ENCODE measurements around the gene HSH2D. TPM values are rescaled to one million over a fixed set of nuclear protein-coding genes. Genes with fewer than 3 reads are reported as not detected.
"Not testable (repeated sequence)": the region's sequence is repeated elsewhere in the genome, so short reads cannot be mapped to it uniquely, and the experiment has no call there.

The HSH2D gene
- polyA plus RNA-seq, 10 donors, result 0.07 to 1.3 (median 0.37) TPM

- DNase-seq, result not testable (repeated sequence)
Observed at GRCh38 chr19:16119075-16119857, 24.2 kb upstream of the HSH2D start.

- DNase-seq, result no peak
Observed at GRCh38 chr19:16121141-16121540, 22.3 kb upstream of the HSH2D start.

GRCh38 chr19:16121967-16122366 lies 21.5 kb upstream of the HSH2D start:
- DNase-seq, result no peak

DNA sequence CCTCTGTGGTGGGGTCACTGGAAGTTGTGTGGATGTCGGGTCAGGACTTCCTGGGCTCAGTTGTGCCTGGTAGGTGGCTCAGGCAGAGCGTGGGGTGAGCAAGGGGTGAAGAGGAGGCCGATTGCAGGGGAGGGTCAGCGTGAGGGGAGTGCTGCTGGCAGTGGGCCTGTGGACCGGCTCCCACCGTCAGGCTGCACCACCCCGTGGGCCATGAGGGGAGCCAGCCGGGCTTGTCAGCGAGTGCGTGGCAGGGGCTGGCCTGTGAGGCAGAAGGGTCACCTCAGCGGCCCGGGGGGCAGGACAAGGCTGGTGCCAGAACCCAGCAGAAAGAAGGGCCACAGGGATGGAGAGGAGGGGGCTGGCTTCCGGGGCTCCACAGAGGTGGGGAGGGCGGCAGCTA lies 18.5 kb upstream of the HSH2D start:
- no peak for DNase-seq

GRCh38 chr19:16125737-16126495 lies 17.6 kb upstream of the HSH2D start:
- no peak for DNase-seq

DNA sequence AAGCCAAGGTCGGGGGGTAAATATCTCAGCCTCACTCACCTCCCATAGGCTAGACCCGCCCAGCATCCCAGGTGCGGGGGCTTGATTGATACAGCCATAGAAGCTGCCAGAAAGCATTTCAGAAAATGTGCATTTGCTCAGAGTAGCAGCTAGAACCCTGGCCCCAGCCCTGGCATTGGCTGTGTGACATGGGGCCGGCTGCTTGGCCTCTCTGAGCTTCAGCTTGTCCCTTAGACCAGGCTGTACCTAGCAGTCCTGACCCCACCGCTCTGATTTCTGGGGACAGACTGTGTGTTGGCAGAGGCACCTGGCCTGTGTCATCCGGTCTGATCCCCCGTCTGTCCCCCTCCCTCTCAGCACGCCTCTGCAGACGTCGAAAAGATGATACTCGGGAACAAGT lies 16.4 kb upstream of the HSH2D start:
- no peak for DNase-seq

GRCh38 chr19:16127776-16128371 lies 15.6 kb upstream of the HSH2D start:
- DNase-seq, result no peak

DNA sequence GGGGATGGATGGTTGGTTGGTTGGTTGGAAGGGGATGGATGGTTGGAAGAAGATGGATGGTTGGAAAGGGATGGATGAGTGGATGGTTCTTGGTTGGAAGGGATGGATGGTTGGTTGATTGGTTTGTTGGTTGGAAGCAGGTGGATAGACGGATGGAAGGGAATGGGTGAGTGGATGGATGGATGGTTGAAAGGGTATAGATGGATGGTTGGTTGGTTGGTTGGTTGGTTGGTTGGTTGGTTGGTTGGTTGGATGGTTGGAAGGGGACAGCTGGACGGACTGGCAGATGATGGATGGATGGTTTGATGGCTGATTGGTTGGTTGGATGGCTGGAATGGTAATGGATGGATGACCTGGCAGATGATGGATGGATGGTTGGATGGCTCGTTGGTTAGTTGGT lies 11.8 kb upstream of the HSH2D start:
- DNase-seq, result no peak

GRCh38 chr19:16133818-16134217 lies 9.7 kb upstream of the HSH2D start:
- DNase-seq, result no peak

GRCh38 chr19:16134510-16134909 lies 9.0 kb upstream of the HSH2D start:
- no peak for DNase-seq

DNA sequence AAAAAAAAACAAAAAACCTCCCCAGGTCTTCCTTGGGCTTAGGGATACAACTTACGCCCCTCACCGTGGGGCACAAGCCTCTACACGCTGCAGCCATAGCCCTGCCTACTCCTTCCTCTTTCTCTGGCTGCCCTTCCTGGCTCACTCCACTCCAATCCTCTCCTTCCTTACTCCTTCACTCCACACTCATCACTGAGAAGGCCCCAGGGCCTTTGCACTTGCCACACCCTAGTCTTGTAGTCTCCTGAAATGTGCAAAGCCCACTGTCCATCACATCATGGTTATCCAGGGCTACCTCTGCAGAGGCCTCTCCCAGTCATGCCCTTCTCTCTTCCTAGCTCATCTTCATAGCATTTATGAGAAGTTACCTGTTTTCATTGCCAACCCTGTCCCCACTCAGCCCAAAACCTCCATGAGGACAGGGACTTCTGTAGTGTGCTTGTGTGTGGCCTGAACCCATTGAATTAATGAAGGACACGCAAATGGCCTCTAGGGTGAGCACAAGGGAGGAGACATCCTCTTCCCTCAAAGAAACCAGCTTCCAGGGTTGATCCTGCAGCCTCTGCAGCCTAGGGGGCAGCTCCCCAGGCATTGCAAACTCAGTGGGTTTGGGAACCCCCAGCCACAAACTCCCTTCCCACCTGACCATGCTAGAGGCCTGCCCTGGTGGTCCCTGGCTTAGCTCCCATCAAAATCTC lies 7.9 kb upstream of the HSH2D start:
- no peak for DNase-seq

GRCh38 chr19:16136185-16136999 lies 7.1 kb upstream of the HSH2D start:
- no peak for DNase-seq

GRCh38 chr19:16139752-16140151 lies 3.7 kb upstream of the HSH2D start:
- no peak for DNase-seq

- DNase-seq, result no peak
Observed at GRCh38 chr19:16141043-16141442, 2.4 kb upstream of the HSH2D start.

- DNase-seq, result no peak
Observed at GRCh38 chr19:16142032-16142580, 1.4 kb upstream of the HSH2D start.

GRCh38 chr19:16144216-16144581 lies 714 bp downstream of the HSH2D start:
- DNase-seq, result no peak

DNA sequence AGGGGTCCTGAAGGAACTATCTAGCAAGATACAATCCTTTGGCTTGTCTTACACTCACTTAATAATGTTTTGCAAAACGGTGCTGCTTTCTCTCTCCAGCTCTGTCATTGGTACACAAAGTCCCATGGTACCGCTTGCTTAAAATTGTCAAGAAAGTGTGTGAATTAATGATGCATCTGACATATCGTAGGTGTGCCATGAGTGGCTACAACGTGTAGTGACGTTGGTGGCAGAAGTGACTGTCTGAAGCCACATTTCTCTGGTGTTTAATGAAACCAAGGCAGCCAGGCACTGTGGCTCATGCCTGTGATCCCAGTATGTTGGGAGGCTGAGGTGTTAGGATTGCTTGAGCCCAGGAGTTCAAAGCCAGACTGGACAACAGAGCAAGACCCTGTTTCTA lies 2.6 kb downstream of the HSH2D start:
- no peak for DNase-seq

DNA sequence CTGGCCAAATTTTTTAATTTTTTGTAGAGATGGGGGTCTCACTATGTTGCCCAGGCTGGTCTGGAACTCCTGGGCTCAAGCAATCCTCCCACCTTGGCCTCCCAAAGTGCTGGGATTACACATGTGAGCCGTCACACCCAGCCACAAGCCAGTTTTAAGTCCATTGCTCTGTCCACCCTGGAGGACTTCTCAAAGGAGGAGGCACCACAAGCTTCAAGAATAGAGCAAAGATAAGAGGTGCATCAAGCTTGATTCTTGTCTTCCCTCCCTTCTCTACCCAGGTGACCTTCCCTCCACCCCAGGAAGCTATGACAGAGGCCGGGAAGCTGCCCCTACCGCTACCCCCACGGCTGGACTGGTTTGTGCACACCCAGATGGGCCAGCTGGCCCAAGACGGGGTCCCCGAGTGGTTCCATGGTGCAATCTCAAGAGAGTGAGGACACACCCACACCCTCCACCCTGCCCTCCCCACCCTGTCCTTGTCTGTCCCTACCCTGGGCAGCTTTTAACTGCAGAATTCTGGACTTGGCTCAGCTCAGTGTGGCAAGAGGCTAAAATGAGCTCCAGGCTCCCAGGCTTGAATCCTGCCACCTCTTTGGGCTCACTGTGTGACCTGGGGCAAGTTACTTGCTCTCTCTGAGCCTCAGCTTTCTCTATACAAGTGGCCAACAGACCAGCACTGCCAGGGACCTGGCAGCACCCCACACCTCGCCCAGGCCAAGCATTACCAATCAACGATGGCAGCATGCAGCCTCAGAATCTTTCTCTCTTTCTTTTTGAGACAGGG lies 5.2 kb downstream of the HSH2D start:
- DNase-seq, result no peak

GRCh38 chr19:16153582-16154336 lies 10.3 kb downstream of the HSH2D start:
- no peak for DNase-seq

- no peak for DNase-seq
Observed at GRCh38 chr19:16154557-16154956, 11.1 kb downstream of the HSH2D start.
